ENCODE results near the gene CARTPT. TPM values are rescaled to one million over a fixed set of nuclear protein-coding genes. Genes with fewer than 3 reads are reported as not detected.

Gene CARTPT
- total RNA-seq, 4 donors from 2014 or later, result not detected

DNA sequence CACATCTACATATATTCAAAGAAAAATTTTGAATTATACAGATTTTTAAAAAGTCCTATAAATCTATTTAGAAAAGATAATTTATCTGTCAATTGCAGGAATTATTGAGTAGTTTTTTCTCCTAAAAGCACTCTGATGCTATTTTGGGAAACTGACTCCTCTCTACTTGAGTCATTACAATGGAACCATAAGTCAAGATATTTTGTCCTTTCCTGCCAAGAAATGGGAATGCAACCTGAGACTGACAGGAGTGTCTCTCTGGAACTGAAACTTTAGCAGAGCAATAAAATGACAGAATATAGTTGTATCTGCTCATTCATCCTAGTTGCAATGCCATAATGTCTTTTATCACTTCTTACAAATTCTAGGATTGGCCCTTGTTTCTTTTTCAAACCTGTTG, 48.6 kb downstream of the CARTPT start:
- TF ChIP-seq POLR2A (IDR thresholded peaks at IDR 0.05), result no peak
- TF ChIP-seq, protein P1, sequence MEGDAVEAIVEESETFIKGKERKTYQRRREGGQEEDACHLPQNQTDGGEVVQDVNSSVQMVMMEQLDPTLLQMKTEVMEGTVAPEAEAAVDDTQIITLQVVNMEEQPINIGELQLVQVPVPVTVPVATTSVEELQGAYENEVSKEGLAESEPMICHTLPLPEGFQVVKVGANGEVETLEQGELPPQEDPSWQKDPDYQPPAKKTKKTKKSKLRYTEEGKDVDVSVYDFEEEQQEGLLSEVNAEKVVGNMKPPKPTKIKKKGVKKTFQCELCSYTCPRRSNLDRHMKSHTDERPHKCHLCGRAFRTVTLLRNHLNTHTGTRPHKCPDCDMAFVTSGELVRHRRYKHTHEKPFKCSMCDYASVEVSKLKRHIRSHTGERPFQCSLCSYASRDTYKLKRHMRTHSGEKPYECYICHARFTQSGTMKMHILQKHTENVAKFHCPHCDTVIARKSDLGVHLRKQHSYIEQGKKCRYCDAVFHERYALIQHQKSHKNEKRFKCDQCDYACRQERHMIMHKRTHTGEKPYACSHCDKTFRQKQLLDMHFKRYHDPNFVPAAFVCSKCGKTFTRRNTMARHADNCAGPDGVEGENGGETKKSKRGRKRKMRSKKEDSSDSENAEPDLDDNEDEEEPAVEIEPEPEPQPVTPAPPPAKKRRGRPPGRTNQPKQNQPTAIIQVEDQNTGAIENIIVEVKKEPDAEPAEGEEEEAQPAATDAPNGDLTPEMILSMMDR (IDR thresholded peaks at IDR 0.05), result no peak
- intact Hi-C loops (cut with DNase I; ENCODE audit: low total_unique reads), result no loop called here
- DNase-seq (ENCODE audit: low spot score in 2 of 2), result no peak
- no peak overlapping the region for H3K4me3 ChIP-seq (ENCODE audit: low read depth, poor library complexity, severe bottlenecking)

DNA sequence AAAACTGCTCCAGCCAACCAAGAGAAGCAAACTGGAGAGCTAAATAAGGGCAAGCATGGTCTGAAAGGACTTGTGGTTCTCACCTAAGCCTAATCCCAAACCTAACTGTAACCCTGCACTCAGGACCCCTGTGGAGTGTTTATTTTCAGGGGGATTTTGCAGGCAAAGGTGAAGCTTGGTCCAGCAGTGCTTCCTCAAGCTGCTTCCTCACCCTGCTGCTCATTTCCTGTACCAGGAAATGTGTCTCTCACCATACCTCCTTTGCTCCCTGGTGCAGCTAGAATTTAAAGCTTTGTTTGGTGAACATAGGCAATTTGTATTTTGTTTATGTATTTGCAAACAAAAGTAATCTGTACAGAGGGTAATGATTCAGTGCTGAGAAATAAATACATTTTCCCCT, 50.2 kb downstream of the CARTPT start:
- TF ChIP-seq POLR2A (IDR thresholded peaks at IDR 0.05), result no peak
- TF ChIP-seq, protein P1 (IDR thresholded peaks at IDR 0.05), result no peak
- no peak for DNase-seq (ENCODE audit: low spot score in 2 of 2)
- intact Hi-C loops (cut with DNase I; ENCODE audit: low total_unique reads), result no loop called here
- H3K4me3 ChIP-seq (ENCODE audit: low read depth, poor library complexity, severe bottlenecking), result no peak overlapping the region

DNA sequence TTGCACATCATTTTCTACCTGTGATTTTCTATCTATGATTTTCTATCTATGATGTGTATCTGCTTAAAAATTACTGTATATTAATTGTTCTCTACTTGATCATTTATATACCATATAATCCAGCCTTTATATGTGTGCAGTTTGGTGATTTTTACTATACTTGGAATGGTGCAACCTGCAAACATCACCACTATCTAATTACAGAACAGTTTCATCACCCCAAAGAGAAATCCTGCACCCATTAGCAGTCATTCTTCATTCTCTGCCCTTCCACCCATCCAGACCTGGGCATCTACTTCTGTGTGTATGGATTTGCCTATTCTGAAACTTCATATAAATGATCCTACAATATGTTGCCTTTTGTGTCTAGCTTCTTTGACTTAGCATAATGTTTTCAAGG, 51.3 kb downstream of the CARTPT start:
- H3K4me3 ChIP-seq (ENCODE audit: low read depth, poor library complexity, severe bottlenecking), result no peak overlapping the region
- no peak for DNase-seq (ENCODE audit: low spot score in 2 of 2)
- intact Hi-C loops (cut with DNase I; ENCODE audit: low total_unique reads), result no loop called here
- no peak for TF ChIP-seq POLR2A (IDR thresholded peaks at IDR 0.05)
- TF ChIP-seq, protein P1 (IDR thresholded peaks at IDR 0.05), result no peak

Other genes with a start within 250 kb of the CARTPT start
- 10 to 100 TPM; 26.8 to 40.1 (median 32.3) TPM for gene MCCC2, start 131.9 kb upstream of the CARTPT start, total RNA-seq

All from lower leg skin (tissue), 4 donors.